ENCODE data around the gene HOXB1.

HOXB1 gene

DNA sequence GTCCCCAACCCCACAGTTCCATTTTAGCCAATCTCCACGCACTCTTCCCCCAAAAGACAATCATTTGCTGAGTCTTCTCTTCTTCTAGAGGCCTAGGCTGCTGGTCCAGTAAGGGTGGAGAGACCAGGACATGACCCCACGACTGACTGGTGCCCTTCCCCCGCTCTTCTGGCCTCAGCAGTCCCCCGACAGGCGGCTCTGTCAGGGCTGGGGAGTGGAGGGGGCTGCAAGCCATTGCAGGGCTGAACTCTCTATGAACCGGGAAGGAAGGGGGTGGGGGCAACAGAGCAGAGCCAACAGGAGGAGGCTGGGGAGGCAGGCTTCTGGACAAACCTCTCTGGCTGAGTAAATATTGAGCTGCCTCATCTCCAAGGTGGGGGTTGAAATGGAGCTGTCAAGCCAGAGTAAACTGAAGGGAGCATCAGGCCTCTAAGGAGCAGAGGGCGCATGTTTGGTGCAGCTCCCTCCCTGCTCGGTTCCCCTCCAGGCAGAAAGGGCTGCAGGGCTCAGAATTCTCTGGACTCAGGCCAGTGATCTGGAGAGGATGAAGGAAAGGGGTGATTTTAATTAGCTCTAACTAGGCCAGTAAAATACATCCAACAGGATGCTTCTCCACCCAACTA, 8.7 kb downstream of the HOXB1 start:
- peaks cover 48% of the 10 kb centered on the region for H3K27me3 ChIP-seq (ENCODE audit: insufficient read depth, insufficient read length)
- no peak for DNase-seq (ENCODE audit: low read depth, low spot score)
- no peak overlapping the region for H3K4me3 ChIP-seq (ENCODE audit: insufficient read length, low read depth)
- H3K36me3 ChIP-seq (ENCODE audit: insufficient read depth, insufficient read length, low read length) = no peaks in the 10 kb centered on the region
- H3K9ac ChIP-seq (ENCODE audit: insufficient read length, low read depth) = no peak overlapping the region
- no peaks in the 10 kb centered on the region for H3K9me3 ChIP-seq (ENCODE audit: insufficient read depth, low read length)
- TF ChIP-seq SUZ12 (IDR thresholded peaks at IDR 0.05; ENCODE audit: extremely low read depth, insufficient read depth, insufficient read length) (no peak), ZNF274 (IDR thresholded peaks at IDR 0.05; ENCODE audit: low read depth, low read length) (no peak), YY1 (IDR thresholded peaks at IDR 0.05; ENCODE audit: insufficient read depth, insufficient read length) (no peak)
- peaks cover 6% of the 10 kb centered on the region for H3K4me1 ChIP-seq (ENCODE audit: insufficient read depth, insufficient read length)

GRCh38 chr17:48520631-48521079, 10.2 kb downstream of the HOXB1 start:
- no peak overlapping the region for H3K4me3 ChIP-seq (ENCODE audit: insufficient read length, low read depth)

GRCh38 chr17:48519427-48519826, 11.4 kb downstream of the HOXB1 start:
- DNase-seq (ENCODE audit: low read depth, low spot score) = no peak
- Histone ChIP-seq H3K36me3 (ENCODE audit: insufficient read depth, insufficient read length, low read length) (no peaks in the 10 kb centered on the region), H3K4me1 (ENCODE audit: insufficient read depth, insufficient read length) (peaks cover 8% of the 10 kb centered on the region), H3K4me3 (ENCODE audit: insufficient read length, low read depth) (no peak overlapping the region), H3K27me3 (ENCODE audit: insufficient read depth, insufficient read length) (peaks cover 23% of the 10 kb centered on the region), H3K9ac (ENCODE audit: insufficient read length, low read depth) (no peak overlapping the region), H3K9me3 (ENCODE audit: insufficient read depth, low read length) (no peaks in the 10 kb centered on the region)
- TF ChIP-seq YY1 (IDR thresholded peaks at IDR 0.05; ENCODE audit: insufficient read depth, insufficient read length) (no peak), SUZ12 (IDR thresholded peaks at IDR 0.05; ENCODE audit: extremely low read depth, insufficient read depth, insufficient read length) (no peak), ZNF274 (IDR thresholded peaks at IDR 0.05; ENCODE audit: low read depth, low read length) (no peak)

More at GRCh38 chr17:48520631-48521079, 10.2 kb downstream of the HOXB1 start:
- Histone ChIP-seq H3K27me3 (ENCODE audit: insufficient read depth, insufficient read length) (peaks cover 34% of the 10 kb centered on the region), H3K9ac (ENCODE audit: insufficient read length, low read depth) (no peak overlapping the region), H3K9me3 (ENCODE audit: insufficient read depth, low read length) (no peaks in the 10 kb centered on the region), H3K36me3 (ENCODE audit: insufficient read depth, insufficient read length, low read length) (no peaks in the 10 kb centered on the region), H3K4me1 (ENCODE audit: insufficient read depth, insufficient read length) (peaks cover 8% of the 10 kb centered on the region)
- peak; percentile 70 for DNase-seq (ENCODE audit: low read depth, low spot score)
- TF ChIP-seq SUZ12 (IDR thresholded peaks at IDR 0.05; ENCODE audit: extremely low read depth, insufficient read depth, insufficient read length) (no peak), YY1 (IDR thresholded peaks at IDR 0.05; ENCODE audit: insufficient read depth, insufficient read length) (no peak), ZNF274 (IDR thresholded peaks at IDR 0.05; ENCODE audit: low read depth, low read length) (no peak)

DNA sequence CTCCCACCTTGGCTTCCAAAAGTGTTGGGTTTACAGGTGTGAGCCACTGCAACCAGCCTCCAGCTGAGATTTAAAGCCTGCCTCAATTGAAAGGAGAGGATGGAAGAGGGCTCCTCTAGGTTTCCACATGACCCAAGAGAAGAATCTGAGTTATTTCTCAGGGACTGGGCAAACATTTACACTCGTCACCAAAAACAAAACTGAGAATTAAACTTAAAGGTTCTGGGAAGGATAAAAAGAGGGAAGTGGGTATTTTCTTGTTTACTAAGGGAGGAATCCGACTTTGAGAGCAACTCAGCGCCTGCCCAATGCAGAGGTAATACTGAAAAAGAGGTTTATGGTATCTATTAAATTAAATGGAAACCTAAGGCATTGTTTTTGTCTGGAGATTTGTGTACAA, 13.3 kb downstream of the HOXB1 start:
- TF ChIP-seq SUZ12 (IDR thresholded peaks at IDR 0.05; ENCODE audit: extremely low read depth, insufficient read depth, insufficient read length) (no peak), YY1 (IDR thresholded peaks at IDR 0.05; ENCODE audit: insufficient read depth, insufficient read length) (no peak), ZNF274 (IDR thresholded peaks at IDR 0.05; ENCODE audit: low read depth, low read length) (no peak)
- Histone ChIP-seq H3K9ac (ENCODE audit: insufficient read length, low read depth) (no peak overlapping the region), H3K27me3 (ENCODE audit: insufficient read depth, insufficient read length) (peaks cover 8% of the 10 kb centered on the region), H3K36me3 (ENCODE audit: insufficient read depth, insufficient read length, low read length) (no peaks in the 10 kb centered on the region), H3K9me3 (ENCODE audit: insufficient read depth, low read length) (no peaks in the 10 kb centered on the region), H3K4me3 (ENCODE audit: insufficient read length, low read depth) (no peak overlapping the region), H3K4me1 (ENCODE audit: insufficient read depth, insufficient read length) (peaks cover 8% of the 10 kb centered on the region)
- DNase-seq (ENCODE audit: low read depth, low spot score) = no peak

- peak; percentile 48 for DNase-seq (ENCODE audit: low read depth, low spot score)
- H3K4me3 ChIP-seq (ENCODE audit: insufficient read length, low read depth) = no peak overlapping the region
- no peaks in the 10 kb centered on the region for H3K9me3 ChIP-seq (ENCODE audit: insufficient read depth, low read length)
- peaks cover 8% of the 10 kb centered on the region for H3K27me3 ChIP-seq (ENCODE audit: insufficient read depth, insufficient read length)
- peak overlapping the region; percentile 46 for H3K9ac ChIP-seq (ENCODE audit: insufficient read length, low read depth)
- no peaks in the 10 kb centered on the region for H3K36me3 ChIP-seq (ENCODE audit: insufficient read depth, insufficient read length, low read length)
- H3K4me1 ChIP-seq (ENCODE audit: insufficient read depth, insufficient read length) = peaks cover 8% of the 10 kb centered on the region
- TF ChIP-seq SUZ12 (IDR thresholded peaks at IDR 0.05; ENCODE audit: extremely low read depth, insufficient read depth, insufficient read length) (no peak), ZNF274 (IDR thresholded peaks at IDR 0.05; ENCODE audit: low read depth, low read length) (no peak), YY1 (IDR thresholded peaks at IDR 0.05; ENCODE audit: insufficient read depth, insufficient read length) (no peak)
Observed at GRCh38 chr17:48515925-48516900, 14.6 kb downstream of the HOXB1 start.

DNA sequence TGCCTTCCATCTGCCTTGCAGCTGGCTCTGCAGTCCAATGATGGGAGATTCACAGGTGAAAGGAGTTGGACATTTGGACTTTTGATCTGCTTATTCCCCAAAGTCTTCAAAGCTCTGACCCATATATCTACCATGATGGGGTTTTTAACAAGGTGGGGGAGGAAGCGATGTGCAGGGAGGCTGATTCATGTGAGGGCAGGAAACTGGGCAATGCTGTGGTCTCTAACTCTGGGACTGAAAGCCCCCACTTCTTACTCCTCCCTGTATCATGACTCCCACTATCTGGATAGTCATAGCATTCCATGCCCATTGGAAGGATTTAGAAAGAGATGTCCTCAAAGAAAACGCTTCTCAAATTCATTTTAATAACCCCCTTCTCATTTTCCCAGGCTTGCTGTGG, 16.3 kb downstream of the HOXB1 start:
- no peaks in the 10 kb centered on the region for H3K36me3 ChIP-seq (ENCODE audit: insufficient read depth, insufficient read length, low read length)

More for the DNA sequence above, 16.3 kb downstream of the HOXB1 start:
- no peak overlapping the region for H3K9ac ChIP-seq (ENCODE audit: insufficient read length, low read depth)
- H3K4me3 ChIP-seq (ENCODE audit: insufficient read length, low read depth) = no peak overlapping the region
- H3K9me3 ChIP-seq (ENCODE audit: insufficient read depth, low read length) = no peaks in the 10 kb centered on the region
- peaks cover 3% of the 10 kb centered on the region for H3K4me1 ChIP-seq (ENCODE audit: insufficient read depth, insufficient read length)
- no peak for DNase-seq (ENCODE audit: low read depth, low spot score)
- H3K27me3 ChIP-seq (ENCODE audit: insufficient read depth, insufficient read length) = peaks cover 2% of the 10 kb centered on the region
- TF ChIP-seq SUZ12 (IDR thresholded peaks at IDR 0.05; ENCODE audit: extremely low read depth, insufficient read depth, insufficient read length) (no peak), ZNF274 (IDR thresholded peaks at IDR 0.05; ENCODE audit: low read depth, low read length) (no peak), YY1 (IDR thresholded peaks at IDR 0.05; ENCODE audit: insufficient read depth, insufficient read length) (no peak)

All from NT2/D1 (cell line).